Ascending aorta (tissue), 2 donors: ENCODE measurements around the gene FHIT. TPM values are rescaled to one million over a fixed set of nuclear protein-coding genes. Genes with fewer than 3 reads are reported as not detected.

Experiments
- DNase-seq, 2 donors: peaks; one replicate each; pipeline ENCODE4 v3.0.0-alpha.2; 2019; ENCODE audit warnings: low spot score in 2 of 2
- H3K27ac ChIP-seq, 2 donors: fragments of 200-600 bp; sonication (generic); one replicate each; pipeline ENCODE4 v1.5.1; 2016 to 2017; ENCODE audit warnings: mild to moderate bottlenecking in 1 of 2
- H3K27me3 ChIP-seq: fragments of 200-600 bp; sonication (generic); one replicate; pipeline ENCODE4 v1.5.1; 2017
- H3K36me3 ChIP-seq, 2 donors: fragments of 200-600 bp; sonication (generic); one replicate each; pipeline ENCODE4 v1.5.1; 2016
- H3K4me1 ChIP-seq, 2 donors: fragments of 200-600 bp; sonication (generic); one replicate each; pipeline ENCODE4 v1.5.1; 2016 to 2017; ENCODE audit warnings: mild to moderate bottlenecking in 1 of 2
- H3K4me3 ChIP-seq, 2 donors: fragments of 200-600 bp; sonication (generic); one replicate each; pipeline ENCODE4 v1.5.1; 2016 to 2017; ENCODE audit warnings: mild to moderate bottlenecking in 1 of 2
- H3K9me3 ChIP-seq, 2 donors: fragments of 200-600 bp; sonication (generic); one replicate each; pipeline ENCODE4 v1.5.1; 2016
- intact Hi-C: fragments of 100-400 bp; cut with DNase I; formaldehyde crosslinking; loops from one replicate; pipeline ENCODE4 v1.15.1; 2023
- total RNA-seq: library from RNA; depleted of rRNA; stranded (reverse); fragments of >200 nt; gene quantifications from one replicate; pipeline ENCODE4 v1.1.0, GENCODE V29; 2016
- TF ChIP-seq, protein P1 (sequence below), 3 experiments: fragments of 200-600 bp in 2 of 3; fragments of 450-650 bp in 1 of 3; sonication (generic) in 2 of 3; IDR thresholded peaks; one replicate each; pipeline ENCODE4 v1.5.1; 2016 to 2019; ENCODE audit warnings: antibody characterized with exemption in 3 of 3, mild to moderate bottlenecking in 1 of 3, moderate library complexity in 1 of 3

FHIT gene
- total RNA-seq, 1 donor from 2014 or later: 0.21 TPM

DNA sequence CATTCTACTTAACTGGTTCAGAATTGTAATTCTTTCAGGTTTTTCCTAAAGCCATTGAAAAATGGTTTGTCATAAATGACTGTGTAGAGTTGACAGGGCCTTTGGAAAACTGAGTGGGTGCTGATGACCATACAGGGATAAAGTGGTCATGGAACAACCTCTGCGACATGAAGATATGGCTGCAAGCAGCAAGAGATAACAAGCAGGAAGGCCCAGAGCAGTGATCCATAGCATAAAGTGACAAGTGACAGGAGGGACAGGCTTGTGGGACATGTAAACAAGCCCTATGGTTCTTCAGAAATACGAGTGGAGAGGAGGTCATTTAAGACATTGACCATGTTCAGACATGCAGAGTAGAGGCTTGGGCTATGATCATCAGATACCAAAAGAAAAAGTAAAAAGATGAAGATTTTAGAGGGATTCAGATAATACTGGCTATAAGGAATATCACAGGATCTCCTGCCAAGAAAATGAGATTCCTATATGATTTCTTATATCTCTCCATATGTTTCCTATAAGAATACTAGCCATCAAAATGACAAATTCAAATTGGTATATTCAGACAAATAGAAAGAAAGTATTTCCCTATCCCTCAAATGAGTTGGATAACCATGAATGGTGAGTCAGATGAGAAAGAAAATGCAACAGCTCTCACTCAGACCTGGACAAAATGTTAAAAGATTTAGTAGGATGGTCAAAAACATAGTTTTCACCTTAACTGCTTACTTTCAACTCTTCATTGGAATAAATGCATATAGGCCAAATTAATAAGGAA is 1373.8 kb downstream of the FHIT start:
- H3K27me3 ChIP-seq: no peaks in the 10 kb centered on the region
- H3K9me3 ChIP-seq: no peaks in the 10 kb centered on the region
- no peaks in the 10 kb centered on the region for H3K36me3 ChIP-seq
- DNase-seq: no peak
- no peak overlapping the region for H3K4me3 ChIP-seq
- intact Hi-C loops: no loop called here
- H3K27ac ChIP-seq: no peak overlapping the region
- H3K4me1 ChIP-seq: no peaks in the 10 kb centered on the region
- TF ChIP-seq, protein P1, sequence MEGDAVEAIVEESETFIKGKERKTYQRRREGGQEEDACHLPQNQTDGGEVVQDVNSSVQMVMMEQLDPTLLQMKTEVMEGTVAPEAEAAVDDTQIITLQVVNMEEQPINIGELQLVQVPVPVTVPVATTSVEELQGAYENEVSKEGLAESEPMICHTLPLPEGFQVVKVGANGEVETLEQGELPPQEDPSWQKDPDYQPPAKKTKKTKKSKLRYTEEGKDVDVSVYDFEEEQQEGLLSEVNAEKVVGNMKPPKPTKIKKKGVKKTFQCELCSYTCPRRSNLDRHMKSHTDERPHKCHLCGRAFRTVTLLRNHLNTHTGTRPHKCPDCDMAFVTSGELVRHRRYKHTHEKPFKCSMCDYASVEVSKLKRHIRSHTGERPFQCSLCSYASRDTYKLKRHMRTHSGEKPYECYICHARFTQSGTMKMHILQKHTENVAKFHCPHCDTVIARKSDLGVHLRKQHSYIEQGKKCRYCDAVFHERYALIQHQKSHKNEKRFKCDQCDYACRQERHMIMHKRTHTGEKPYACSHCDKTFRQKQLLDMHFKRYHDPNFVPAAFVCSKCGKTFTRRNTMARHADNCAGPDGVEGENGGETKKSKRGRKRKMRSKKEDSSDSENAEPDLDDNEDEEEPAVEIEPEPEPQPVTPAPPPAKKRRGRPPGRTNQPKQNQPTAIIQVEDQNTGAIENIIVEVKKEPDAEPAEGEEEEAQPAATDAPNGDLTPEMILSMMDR (IDR thresholded peaks at IDR 0.05): no peak

DNA sequence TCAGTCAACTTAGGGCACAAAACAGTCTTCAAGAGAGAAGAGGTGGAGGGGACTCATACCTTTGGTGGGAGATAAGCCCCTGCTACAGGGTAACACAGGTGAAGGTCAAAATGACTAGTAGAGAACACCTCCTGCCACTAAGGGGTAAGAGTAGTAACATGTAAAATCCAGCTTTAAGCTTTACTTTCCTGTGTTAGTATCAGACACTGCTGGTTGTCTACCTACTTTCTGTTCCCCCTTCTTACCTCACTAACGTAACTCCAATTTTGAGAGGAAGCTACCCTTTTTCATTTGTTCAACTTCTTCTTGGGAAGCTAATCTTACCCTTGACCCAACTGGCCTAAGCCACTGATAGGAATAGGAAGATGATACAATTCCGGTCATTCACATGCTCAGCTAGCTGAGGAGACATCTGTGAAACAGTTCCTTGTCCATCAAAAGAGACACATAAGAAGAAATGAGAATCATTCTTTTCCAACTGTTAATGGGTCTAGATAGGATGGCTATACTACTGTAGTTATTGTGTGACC is 1374.7 kb downstream of the FHIT start:
- Histone ChIP-seq H3K27ac (no peak overlapping the region), H3K4me1 (no peaks in the 10 kb centered on the region), H3K36me3 (no peaks in the 10 kb centered on the region), H3K27me3 (no peaks in the 10 kb centered on the region), H3K9me3 (no peaks in the 10 kb centered on the region), H3K4me3 (no peak overlapping the region)
- DNase-seq: no peak
- intact Hi-C loops: no loop called here
- TF ChIP-seq, protein P1 (IDR thresholded peaks at IDR 0.05): no peak

DNA sequence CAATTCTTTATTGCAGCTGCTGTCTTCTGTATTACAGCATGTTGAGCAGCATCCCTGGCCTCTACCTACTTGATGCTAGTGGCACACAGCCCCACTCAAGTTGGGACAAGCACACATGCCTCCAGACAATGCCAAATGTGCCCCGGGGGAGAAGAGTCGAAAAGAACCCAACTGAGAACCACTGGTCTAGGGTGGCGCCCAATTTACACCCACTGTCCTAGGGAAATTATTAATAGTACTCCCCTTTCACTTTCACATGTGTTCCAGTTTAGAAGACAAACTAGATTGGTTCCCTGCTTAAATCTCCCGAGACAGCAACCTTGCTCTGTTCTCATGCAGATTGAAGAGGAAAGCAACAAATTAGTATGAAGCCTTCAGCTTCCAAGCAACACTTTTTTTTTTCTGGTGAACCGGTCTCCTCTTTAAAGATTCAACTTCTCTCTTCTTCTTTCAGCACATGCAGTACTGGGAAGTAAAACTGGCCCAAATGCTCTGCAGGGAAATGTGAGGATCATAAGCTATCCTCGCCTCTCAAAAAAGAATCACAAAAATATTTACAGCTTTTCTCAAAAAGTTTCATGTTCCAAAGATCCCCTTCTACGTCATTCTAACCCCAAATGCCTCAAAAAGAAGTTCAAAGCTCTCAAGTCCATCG is 1377.5 kb downstream of the FHIT start:
- Histone ChIP-seq H3K27me3 (no peaks in the 10 kb centered on the region), H3K4me3 (no peak overlapping the region), H3K27ac (no peak overlapping the region)

DNA sequence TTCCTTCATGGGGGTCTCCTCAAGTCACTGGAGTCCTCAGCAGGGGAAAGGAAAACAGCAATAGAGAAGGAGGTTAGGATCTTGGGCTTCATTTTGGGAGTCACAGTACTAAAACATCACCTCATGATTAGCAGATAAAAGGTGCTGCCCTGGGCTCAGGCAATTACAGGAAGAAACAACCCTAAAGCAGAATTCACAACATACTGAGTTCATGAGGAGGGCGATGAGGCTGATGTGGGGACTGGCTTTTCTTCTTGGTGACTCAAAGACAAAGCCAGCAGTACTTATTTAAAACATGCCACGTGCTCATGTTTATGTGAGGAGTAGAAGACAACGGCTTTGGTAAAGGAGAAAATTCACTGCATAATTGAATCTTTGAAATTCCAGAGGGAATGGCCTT is 1379.1 kb downstream of the FHIT start:
- Histone ChIP-seq H3K36me3 (no peaks in the 10 kb centered on the region), H3K9me3 (no peaks in the 10 kb centered on the region), H3K27me3 (no peaks in the 10 kb centered on the region), H3K27ac (no peak overlapping the region), H3K4me1 (no peaks in the 10 kb centered on the region), H3K4me3 (no peak overlapping the region)
- TF ChIP-seq, protein P1 (IDR thresholded peaks at IDR 0.05): no peak
- no peak for DNase-seq
- intact Hi-C loops: no loop called here

More for the DNA sequence above, 1377.5 kb downstream of the FHIT start:
- DNase-seq: no peak
- H3K36me3 ChIP-seq: no peaks in the 10 kb centered on the region
- H3K4me1 ChIP-seq: no peaks in the 10 kb centered on the region
- intact Hi-C loops: no loop called here
- no peaks in the 10 kb centered on the region for H3K9me3 ChIP-seq
- TF ChIP-seq, protein P1 (IDR thresholded peaks at IDR 0.05): no peak

DNA sequence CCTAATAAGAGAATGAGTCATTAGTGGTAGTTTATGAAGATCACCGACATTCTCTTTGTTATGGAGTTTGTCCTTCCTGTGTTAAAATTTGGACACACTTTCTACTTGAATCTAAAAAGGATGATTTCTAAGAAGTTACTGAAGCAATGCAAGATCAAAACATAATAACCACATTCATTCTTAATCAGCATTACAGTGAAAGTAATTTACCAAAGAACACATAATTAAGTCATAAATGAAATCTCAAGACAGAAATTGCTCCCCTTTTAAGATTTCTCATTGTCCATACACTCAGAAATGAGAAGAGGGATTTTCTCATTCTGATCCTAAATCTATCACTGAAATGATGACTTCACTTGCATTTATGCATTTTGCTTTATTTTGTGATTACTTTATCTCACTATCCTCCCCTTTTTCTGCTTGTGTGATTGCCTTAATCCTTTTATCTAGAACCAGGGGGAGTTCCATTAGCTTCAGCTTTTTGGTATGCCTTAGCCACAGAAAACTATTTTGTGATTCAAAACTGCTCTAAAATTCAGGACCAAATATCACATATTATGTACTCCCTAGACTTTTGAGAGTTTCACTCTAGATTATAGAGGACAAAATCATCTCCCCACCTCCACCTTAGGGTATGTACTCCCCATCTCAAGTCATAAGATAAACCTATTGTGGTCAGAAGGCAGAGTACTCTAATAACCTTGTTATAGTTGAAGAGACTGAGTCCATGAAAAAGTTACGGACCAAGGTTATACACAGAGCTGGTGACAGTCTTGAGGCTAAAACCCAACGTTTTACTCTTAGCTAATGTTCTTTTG is 1383.9 kb downstream of the FHIT start:
- Histone ChIP-seq H3K4me3 (no peak overlapping the region), H3K27me3 (no peaks in the 10 kb centered on the region), H3K4me1 (no peaks in the 10 kb centered on the region), H3K27ac (no peak overlapping the region), H3K36me3 (no peaks in the 10 kb centered on the region), H3K9me3 (no peaks in the 10 kb centered on the region)
- DNase-seq: no peak
- intact Hi-C loops: no loop called here
- TF ChIP-seq, protein P1 (IDR thresholded peaks at IDR 0.05): no peak
